Mesothelial cell of epicardium (in vitro differentiated cells): ENCODE data around the gene MEIS2. TPM values are rescaled to one million over a fixed set of nuclear protein-coding genes. Genes with fewer than 3 reads are reported as not detected.

Experiments
- DNase-seq, 2 experiments: peaks; one replicate each; pipeline ENCODE4 v3.0.0; 2021; ENCODE audit warnings: low spot score in 2 of 2; ENCODE audit not compliant: unreplicated experiment in 2 of 2
- H3K27ac Mint-ChIP-seq: 2 replicates; pipeline ENCODE4 v1.8.0; 2021; ENCODE audit warnings: mixed read lengths
- H3K27me3 Mint-ChIP-seq: 2 replicates; pipeline ENCODE4 v1.8.0; 2021; ENCODE audit warnings: low read depth, mixed read lengths
- H3K36me3 Mint-ChIP-seq: 2 replicates; pipeline ENCODE4 v1.8.0; 2021; ENCODE audit warnings: mixed read lengths
- H3K4me1 Mint-ChIP-seq: 2 replicates; pipeline ENCODE4 v1.8.0; 2021; ENCODE audit warnings: mixed read lengths
- H3K4me3 Mint-ChIP-seq: 2 replicates; pipeline ENCODE4 v1.8.0; 2021; ENCODE audit warnings: mild to moderate bottlenecking, moderate library complexity, mixed read lengths
- H3K9me3 Mint-ChIP-seq: 2 replicates; pipeline ENCODE4 v1.8.0; 2021; ENCODE audit warnings: mixed read lengths
- total RNA-seq: library from RNA; stranded (reverse); gene quantifications from 3 replicates; pipeline ENCODE4 v1.2.1, GENCODE V29; 2021
- TF ChIP-seq, protein P1 (sequence below): fragments of 200-600 bp; sonication (generic); IDR thresholded peaks from one replicate; pipeline ENCODE4 v1.5.0; 2021; ENCODE audit warnings: antibody characterized with exemption; ENCODE audit not compliant: unreplicated experiment

The MEIS2 gene
- total RNA-seq, 1 donor from 2014 or later, result 397 TPM

DNA sequence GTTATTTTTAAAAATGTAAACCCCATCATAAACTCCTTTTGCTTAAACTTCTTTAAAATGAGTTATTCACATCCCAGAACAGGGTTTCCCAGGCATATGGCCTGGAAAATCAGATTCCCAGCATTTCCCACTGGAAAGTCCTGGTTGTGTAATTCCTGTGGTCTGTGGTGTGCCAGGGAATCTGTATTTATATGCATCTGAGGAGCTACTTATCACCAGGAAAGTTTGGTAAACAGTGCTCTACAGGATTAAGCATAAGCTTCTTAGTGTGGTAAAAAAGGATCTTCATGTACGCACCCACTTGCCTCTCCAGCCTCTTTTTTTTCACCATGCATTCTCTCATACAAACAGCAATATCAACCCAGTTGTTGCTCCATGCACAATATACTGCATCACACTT is 28.2 kb downstream of the MEIS2 start:
- Mint-ChIP-seq H3K27me3 (no peaks in the 10 kb centered on the region), H3K27ac (peak overlapping the region; percentile 47), H3K9me3 (no peaks in the 10 kb centered on the region), H3K4me1 (peaks cover 46% of the 10 kb centered on the region), H3K4me3 (no peak overlapping the region), H3K36me3 (peaks cover 71% of the 10 kb centered on the region)
- no peak for DNase-seq
- TF ChIP-seq, protein P1, sequence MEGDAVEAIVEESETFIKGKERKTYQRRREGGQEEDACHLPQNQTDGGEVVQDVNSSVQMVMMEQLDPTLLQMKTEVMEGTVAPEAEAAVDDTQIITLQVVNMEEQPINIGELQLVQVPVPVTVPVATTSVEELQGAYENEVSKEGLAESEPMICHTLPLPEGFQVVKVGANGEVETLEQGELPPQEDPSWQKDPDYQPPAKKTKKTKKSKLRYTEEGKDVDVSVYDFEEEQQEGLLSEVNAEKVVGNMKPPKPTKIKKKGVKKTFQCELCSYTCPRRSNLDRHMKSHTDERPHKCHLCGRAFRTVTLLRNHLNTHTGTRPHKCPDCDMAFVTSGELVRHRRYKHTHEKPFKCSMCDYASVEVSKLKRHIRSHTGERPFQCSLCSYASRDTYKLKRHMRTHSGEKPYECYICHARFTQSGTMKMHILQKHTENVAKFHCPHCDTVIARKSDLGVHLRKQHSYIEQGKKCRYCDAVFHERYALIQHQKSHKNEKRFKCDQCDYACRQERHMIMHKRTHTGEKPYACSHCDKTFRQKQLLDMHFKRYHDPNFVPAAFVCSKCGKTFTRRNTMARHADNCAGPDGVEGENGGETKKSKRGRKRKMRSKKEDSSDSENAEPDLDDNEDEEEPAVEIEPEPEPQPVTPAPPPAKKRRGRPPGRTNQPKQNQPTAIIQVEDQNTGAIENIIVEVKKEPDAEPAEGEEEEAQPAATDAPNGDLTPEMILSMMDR, result no peak

DNA sequence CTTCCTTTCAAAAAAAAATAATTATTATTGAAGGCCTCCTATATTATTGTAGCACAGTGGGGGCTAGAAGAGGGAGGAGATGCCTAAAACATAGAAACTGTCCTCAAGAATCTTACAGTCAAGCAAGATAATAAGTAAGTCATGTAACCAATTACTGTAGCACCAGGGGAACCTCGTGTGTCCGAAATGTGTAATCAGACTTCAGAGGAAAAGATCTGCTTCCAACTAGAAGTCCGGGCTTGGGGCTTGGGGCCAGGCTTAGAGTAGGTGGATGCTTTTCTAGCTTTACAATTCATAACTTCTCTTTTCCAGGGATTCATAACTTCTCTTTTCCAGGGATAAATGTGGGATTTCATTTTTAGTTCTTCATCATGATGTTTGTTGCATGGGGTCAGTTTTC is 29.2 kb downstream of the MEIS2 start:
- peaks cover 42% of the 10 kb centered on the region for H3K4me1 Mint-ChIP-seq
- no peaks in the 10 kb centered on the region for H3K27me3 Mint-ChIP-seq
- H3K36me3 Mint-ChIP-seq, result peaks cover 68% of the 10 kb centered on the region
- no peaks in the 10 kb centered on the region for H3K9me3 Mint-ChIP-seq
- TF ChIP-seq, protein P1, result no peak
- DNase-seq, result no peak
- H3K27ac Mint-ChIP-seq, result peak overlapping the region; percentile 22
- H3K4me3 Mint-ChIP-seq, result no peak overlapping the region

DNA sequence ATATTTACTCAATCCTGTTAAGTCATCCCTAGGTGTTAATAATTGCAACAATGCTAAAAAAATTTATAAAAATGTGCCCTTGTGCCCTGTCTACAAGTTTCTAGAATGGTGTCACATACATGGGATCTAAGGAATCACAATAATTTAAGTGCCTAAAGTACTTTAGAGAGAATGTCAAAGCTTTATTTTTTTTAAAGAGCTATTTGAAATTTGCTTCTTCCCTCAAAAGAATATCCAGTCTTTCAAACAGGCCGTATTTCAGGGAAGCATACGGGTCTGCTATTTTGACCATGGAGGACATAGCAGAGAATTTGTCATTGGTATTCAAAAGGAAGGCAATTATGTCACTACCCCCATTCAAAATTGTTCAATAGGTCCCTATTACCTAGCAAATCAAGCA is 29.7 kb downstream of the MEIS2 start:
- Mint-ChIP-seq H3K27me3 (no peaks in the 10 kb centered on the region), H3K27ac (peak overlapping the region; percentile 9), H3K4me1 (peaks cover 42% of the 10 kb centered on the region), H3K36me3 (peaks cover 68% of the 10 kb centered on the region), H3K9me3 (no peaks in the 10 kb centered on the region), H3K4me3 (no peak overlapping the region)
- no peak for DNase-seq
- TF ChIP-seq, protein P1, result no peak

DNA sequence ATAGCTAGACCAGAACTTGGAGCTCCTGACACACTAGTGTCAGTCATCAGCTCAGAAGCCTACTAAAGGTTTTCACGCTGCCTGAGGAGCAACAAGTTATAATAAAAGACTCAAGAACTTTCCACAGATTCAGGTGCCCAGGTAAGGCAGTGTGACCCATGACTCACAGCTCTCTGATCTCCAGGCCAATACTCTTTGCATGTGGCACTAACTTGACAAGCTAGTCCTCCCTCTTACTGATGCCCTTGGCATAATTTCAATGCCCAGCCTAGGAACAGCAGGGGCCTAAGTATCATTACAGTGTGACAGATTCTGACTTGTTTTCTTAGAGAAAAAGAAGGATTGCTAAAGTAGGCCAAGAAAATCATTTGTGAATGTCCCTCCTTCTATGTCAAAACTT is 38.4 kb downstream of the MEIS2 start:
- peak overlapping the region; percentile 69 for H3K27ac Mint-ChIP-seq

DNA sequence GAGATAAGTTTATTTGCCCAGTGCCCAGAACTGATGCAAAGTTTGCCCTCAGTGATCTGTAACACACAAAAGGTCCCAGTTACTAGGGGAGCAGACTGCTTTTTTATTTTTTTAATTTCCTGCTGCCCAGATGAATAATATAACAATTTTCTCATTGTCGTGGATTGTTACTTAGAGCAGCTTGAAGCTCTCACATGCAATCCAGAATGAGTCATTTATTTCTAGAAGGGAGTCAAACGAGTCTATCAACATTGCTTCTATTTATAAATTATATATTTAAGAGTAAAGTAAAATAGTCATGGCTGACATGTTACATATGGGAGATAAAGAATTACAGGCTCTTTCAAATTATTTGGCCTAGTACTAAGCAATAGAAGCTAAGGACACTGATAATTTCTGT is 41.3 kb downstream of the MEIS2 start:
- peak overlapping the region; percentile 94 for H3K27ac Mint-ChIP-seq
- H3K27me3 Mint-ChIP-seq, result no peaks in the 10 kb centered on the region
- H3K4me1 Mint-ChIP-seq, result peaks cover 70% of the 10 kb centered on the region
- no peak for DNase-seq
- H3K36me3 Mint-ChIP-seq, result peaks cover 40% of the 10 kb centered on the region
- no peaks in the 10 kb centered on the region for H3K9me3 Mint-ChIP-seq
- H3K4me3 Mint-ChIP-seq, result no peak overlapping the region
- TF ChIP-seq, protein P1, result no peak

More for the DNA sequence above, 38.4 kb downstream of the MEIS2 start:
- DNase-seq, result no peak
- Mint-ChIP-seq H3K4me1 (peaks cover 47% of the 10 kb centered on the region), H3K9me3 (no peaks in the 10 kb centered on the region), H3K27me3 (no peaks in the 10 kb centered on the region), H3K36me3 (peaks cover 35% of the 10 kb centered on the region), H3K4me3 (no peak overlapping the region)
- TF ChIP-seq, protein P1, result no peak

DNA sequence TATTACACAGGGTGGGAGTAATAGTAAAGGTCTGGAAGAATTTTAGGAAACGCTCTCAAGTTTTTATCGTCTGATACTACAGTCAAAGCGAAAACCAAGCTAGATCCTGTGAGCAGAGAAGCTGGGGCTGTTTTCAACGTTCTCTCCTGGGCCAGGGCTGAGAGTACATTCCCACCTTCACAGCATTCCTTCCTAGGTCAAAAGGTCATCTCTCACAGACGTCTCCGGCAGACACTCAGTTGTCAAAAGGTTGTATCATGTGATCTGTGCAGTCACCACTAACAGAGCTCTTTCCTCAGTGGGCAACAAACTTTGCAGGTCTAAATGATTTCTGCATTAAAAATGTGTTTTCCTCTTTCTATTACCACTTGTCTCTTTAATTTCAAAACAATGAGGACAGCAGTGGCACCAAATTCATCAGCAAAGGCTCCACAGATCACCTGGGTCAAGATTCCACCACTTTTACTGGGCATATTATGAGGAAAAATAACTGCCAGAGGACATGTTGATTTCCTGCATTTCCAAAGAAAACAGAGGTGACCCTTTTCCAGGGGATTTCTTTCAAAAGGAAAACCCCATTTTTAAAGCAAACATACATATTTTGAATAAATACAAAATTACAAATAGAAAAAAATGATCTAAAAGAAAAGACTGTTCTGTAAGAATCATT is 41.9 kb downstream of the MEIS2 start:
- Mint-ChIP-seq H3K4me1 (peaks cover 72% of the 10 kb centered on the region), H3K9me3 (no peaks in the 10 kb centered on the region), H3K4me3 (peak overlapping the region; percentile 6), H3K36me3 (peaks cover 38% of the 10 kb centered on the region), H3K27me3 (no peaks in the 10 kb centered on the region), H3K27ac (peak overlapping the region; percentile 94)
- TF ChIP-seq, protein P1, result no peak
- DNase-seq, result no peak
